ENCODE measurements around the gene RSRC1. TPM values are rescaled to one million over a fixed set of nuclear protein-coding genes. Genes with fewer than 3 reads are reported as not detected.

Gene RSRC1
- total and polyA plus RNA-seq, 11 donors: 9.5 to 24.9 (median 21.3) TPM

GRCh38 chr3:158079599-158079998 is 30.3 kb upstream of the RSRC1 start:
- no peaks in the 10 kb centered on the region for H3K4me1 ChIP-seq
- no peak overlapping the region for H3K4me3 ChIP-seq
- no peak for TF ChIP-seq POLR2A (IDR thresholded peaks at IDR 0.05)
- TF ChIP-seq, protein P1, sequence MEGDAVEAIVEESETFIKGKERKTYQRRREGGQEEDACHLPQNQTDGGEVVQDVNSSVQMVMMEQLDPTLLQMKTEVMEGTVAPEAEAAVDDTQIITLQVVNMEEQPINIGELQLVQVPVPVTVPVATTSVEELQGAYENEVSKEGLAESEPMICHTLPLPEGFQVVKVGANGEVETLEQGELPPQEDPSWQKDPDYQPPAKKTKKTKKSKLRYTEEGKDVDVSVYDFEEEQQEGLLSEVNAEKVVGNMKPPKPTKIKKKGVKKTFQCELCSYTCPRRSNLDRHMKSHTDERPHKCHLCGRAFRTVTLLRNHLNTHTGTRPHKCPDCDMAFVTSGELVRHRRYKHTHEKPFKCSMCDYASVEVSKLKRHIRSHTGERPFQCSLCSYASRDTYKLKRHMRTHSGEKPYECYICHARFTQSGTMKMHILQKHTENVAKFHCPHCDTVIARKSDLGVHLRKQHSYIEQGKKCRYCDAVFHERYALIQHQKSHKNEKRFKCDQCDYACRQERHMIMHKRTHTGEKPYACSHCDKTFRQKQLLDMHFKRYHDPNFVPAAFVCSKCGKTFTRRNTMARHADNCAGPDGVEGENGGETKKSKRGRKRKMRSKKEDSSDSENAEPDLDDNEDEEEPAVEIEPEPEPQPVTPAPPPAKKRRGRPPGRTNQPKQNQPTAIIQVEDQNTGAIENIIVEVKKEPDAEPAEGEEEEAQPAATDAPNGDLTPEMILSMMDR (IDR thresholded peaks at IDR 0.05): no peak
- H3K27ac ChIP-seq: no peak overlapping the region
- intact Hi-C loops (cut with DNase I): no loop called here
- no peak for DNase-seq
- no peak for ATAC-seq
- H3K9me3 ChIP-seq: no peaks in the 10 kb centered on the region
- H3K36me3 ChIP-seq: no peaks in the 10 kb centered on the region
- peaks cover 0 to 58% (median 3%) of the 10 kb centered on the region in 9 donors for H3K27me3 ChIP-seq
- WGBS, 4 donors: 76 to 89% (median 86%) methylated on average over 1 of the region's 1 CpG

DNA sequence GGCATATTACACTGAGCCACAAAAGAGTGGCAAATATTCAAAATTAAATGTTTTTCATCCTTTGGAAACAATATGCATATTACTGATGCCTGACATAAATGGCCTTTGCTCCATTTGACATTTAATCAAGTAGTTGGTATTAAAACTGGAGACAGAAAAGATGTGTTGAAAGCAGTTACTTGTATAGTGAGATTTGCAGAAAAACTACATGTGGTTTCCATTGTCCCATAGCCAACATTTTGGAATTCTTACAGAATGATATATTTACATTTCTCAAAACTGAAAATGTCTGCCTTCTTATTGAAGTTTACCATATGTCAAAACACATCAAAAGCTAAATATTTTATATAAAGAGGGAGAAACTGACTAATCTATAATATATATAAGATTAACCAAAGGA is 25.2 kb upstream of the RSRC1 start:
- Histone ChIP-seq H3K4me1 (no peaks in the 10 kb centered on the region), H3K9me3 (no peaks in the 10 kb centered on the region), H3K27me3 (peaks cover 0 to 78% (median 20%) of the 10 kb centered on the region in 9 donors), H3K27ac (no peak overlapping the region), H3K4me3 (no peak overlapping the region), H3K36me3 (no peaks in the 10 kb centered on the region)
- no peak for DNase-seq
- TF ChIP-seq POLR2A (IDR thresholded peaks at IDR 0.05): no peak
- TF ChIP-seq, protein P1 (IDR thresholded peaks at IDR 0.05): no peak
- ATAC-seq: no peak
- intact Hi-C loops (cut with DNase I): no loop called here

DNA sequence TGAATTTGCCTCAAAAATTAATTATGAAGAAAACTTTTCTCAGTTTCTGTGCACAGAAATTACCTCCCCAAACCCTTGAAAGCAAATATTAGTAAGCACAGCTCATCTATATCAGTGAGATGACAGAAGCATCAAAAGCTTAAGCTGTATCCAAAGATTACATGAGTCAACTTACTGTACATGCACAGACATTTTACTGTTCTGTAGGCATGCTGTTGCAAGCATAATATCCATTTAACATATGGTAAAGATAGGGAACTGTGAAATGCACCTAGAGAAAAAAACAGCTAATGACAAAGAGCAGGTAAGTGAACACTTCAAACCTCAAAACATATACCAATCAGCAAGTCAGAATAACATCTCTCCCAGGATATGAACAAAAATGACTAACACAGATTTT is 24.5 kb upstream of the RSRC1 start:
- Histone ChIP-seq H3K27ac (no peak overlapping the region), H3K36me3 (no peaks in the 10 kb centered on the region), H3K4me3 (no peak overlapping the region), H3K4me1 (no peaks in the 10 kb centered on the region), H3K9me3 (no peaks in the 10 kb centered on the region), H3K27me3 (peaks cover 0 to 82% (median 20%) of the 10 kb centered on the region in 9 donors)
- intact Hi-C loops (cut with DNase I): no loop called here
- DNase-seq (no peak), ATAC-seq (no peak)
- TF ChIP-seq POLR2A (IDR thresholded peaks at IDR 0.05): no peak
- TF ChIP-seq, protein P1 (IDR thresholded peaks at IDR 0.05): no peak

- Histone ChIP-seq H3K4me3 (no peak overlapping the region), H3K9me3 (no peaks in the 10 kb centered on the region), H3K27ac (no peak overlapping the region), H3K27me3 (peaks cover 0 to 86% (median 20%) of the 10 kb centered on the region in 9 donors), H3K36me3 (no peaks in the 10 kb centered on the region), H3K4me1 (no peaks in the 10 kb centered on the region)
- DNase-seq (no peak), ATAC-seq (no peak)
- intact Hi-C loops (cut with DNase I): no loop called here
- no peak for TF ChIP-seq POLR2A (IDR thresholded peaks at IDR 0.05)
- WGBS, 4 donors: 42 to 73% (median 65%) methylated on average over 1 of the region's 1 CpG
Measured at GRCh38 chr3:158085931-158086330, 24.0 kb upstream of the RSRC1 start.

DNA sequence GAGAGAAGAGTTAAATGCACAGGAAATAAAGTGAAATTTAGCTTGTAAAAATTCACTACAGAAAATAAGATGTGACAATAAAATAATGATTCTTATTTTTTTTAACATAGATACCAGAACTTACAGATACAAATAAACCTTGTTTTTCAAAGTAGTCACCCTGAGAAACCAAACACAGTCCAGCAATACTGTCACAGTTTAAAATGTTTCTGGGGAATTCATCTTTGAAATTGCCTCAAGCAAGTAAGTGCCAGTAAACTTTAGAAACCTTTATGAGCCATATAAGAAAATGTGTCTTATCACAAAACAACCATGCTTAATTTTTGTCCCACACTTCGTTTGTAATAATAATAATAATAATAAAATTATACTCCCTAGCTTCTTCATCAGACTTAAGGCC is 23.5 kb upstream of the RSRC1 start:
- intact Hi-C loops (cut with DNase I): no loop called here
- Histone ChIP-seq H3K4me1 (no peaks in the 10 kb centered on the region), H3K36me3 (no peaks in the 10 kb centered on the region), H3K27ac (no peak overlapping the region), H3K27me3 (peaks cover 0 to 87% (median 20%) of the 10 kb centered on the region in 9 donors), H3K4me3 (no peak overlapping the region), H3K9me3 (no peaks in the 10 kb centered on the region)
- TF ChIP-seq, protein P1 (IDR thresholded peaks at IDR 0.05): no peak
- no peak for TF ChIP-seq POLR2A (IDR thresholded peaks at IDR 0.05)
- 14 to 28% (median 23%) methylated on average over 1 of the region's 1 CpG for WGBS, 4 donors
- DNase-seq (no peak), ATAC-seq (no peak)
